NCI-H1048 (cell line): Measurements from ENCODE around the gene NCF2.

Source experiments
- DNase-seq: peaks from one replicate; lab custom pipeline; 2025; lab: John Stamatoyannopoulos, UW

NCF2 gene

GRCh38 chr1:183612407-183612806 lies 22.1 kb upstream of the NCF2 start:
- DNase-seq, result no peak

DNA sequence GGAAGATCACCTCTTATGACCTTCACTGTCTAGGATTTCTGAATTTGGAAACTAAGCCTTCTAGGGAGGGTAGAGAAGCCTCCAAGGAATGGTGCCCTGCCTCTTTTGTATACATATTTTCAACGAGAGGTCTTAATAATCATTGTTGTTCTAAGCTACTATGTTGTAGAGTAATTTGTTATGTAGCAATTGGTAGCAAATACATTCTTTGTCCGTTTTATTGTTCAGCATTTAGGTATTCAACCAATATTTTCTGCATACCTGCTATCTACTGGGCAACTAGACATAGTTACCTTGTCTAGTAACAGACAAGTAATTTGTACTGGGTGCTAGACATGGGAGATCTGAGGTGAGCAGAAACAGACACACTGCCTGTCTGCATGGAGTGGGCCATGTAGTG lies 20.8 kb upstream of the NCF2 start:
- no peak for DNase-seq

- no peak for DNase-seq
Measured at GRCh38 chr1:183609759-183610452, 19.6 kb upstream of the NCF2 start.

- DNase-seq, result no peak
Measured at GRCh38 chr1:183609313-183609712, 19.1 kb upstream of the NCF2 start.

DNA sequence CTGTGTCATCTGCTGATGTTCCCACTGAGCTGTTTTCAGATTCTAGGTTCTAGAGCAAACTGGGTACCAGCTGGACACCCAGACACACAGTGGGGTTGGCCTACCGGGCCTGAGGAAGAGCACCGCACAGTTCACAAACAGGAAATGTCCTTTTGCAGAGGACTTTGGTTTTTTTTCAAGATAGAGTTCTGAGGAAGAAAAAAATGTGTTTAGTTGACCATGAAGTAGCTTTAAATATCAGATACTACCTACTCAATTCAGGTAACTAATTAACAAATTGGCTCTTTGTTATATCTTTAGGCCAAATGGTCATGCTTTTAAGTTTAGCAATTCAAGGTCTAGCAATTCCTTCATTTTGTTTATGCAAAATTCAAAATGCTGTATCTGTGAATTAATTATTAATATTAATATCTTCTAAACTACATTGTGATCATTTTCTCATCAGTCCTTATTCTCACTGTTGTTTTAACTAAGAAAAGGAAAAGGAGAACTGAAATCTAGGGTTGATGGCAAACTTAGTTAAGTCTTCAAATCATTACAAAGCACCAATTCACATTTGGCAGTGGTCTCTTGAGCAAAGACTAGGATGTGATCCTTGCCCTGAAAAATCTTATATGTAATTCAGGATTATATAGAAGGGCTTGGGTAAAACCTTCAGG lies 17.2 kb upstream of the NCF2 start:
- no peak for DNase-seq

DNA sequence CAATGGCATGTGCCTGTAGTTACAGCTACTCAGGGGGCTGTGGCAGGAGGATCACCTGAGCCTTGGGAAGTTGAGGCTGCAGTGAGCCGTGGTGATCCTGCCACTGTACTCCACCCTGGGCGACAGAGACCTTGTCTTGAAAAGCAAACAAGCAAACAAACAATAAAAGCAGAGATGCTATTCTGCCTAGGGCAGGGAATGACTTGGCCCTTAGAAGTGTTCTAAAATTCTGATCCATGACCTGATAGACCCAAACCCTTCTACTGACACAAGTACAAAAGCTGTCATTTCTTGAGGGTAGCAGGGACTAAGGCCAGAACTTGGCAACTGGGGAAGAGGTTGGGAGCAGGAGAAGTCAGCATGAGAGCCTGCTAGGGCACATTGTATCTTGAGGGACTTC lies 15.6 kb upstream of the NCF2 start:
- DNase-seq, result no peak

- DNase-seq, result no peak
Measured at GRCh38 chr1:183604815-183605214, 14.6 kb upstream of the NCF2 start.

GRCh38 chr1:183604038-183604808 lies 14.0 kb upstream of the NCF2 start:
- no peak for DNase-seq

GRCh38 chr1:183602510-183602909 lies 12.3 kb upstream of the NCF2 start:
- no peak for DNase-seq

DNA sequence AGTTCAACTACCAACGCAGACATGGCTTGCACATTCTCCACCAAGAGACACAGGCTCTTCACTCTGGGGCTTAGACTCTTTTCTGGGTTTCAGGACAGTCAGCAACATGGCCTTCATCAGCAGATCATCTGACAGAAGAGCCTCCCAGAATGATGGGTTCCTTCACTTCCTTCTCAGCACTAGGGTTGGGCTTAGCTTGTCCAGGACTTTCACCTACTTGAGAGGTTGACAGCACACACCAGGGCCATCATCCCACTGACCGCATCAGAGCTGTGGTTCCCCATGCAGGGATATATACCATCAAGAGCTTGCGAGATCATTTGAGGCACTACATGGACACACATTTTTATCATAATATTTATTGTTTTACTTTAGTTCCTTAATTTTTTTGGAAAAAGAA lies 10.4 kb upstream of the NCF2 start:
- no peak for DNase-seq

DNA sequence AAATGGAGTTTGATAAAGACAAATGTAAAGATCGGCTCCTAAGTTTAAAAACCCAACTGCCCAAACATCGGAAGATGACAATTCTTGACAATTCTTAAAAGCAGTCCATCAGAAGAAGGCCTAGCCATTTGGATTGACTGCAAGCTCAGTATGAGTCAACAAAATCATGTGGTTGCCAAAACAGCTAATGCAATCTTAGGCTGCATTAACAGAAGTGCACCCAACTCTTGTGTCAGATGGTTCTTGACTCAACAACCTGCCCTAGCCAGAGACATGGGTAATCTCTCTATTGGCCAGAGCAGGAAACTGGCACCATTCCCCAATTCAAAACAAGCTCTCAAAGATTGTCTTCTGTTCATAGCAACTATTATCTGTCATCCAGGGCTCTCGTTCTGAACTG lies 9.9 kb upstream of the NCF2 start:
- DNase-seq, result no peak

DNA sequence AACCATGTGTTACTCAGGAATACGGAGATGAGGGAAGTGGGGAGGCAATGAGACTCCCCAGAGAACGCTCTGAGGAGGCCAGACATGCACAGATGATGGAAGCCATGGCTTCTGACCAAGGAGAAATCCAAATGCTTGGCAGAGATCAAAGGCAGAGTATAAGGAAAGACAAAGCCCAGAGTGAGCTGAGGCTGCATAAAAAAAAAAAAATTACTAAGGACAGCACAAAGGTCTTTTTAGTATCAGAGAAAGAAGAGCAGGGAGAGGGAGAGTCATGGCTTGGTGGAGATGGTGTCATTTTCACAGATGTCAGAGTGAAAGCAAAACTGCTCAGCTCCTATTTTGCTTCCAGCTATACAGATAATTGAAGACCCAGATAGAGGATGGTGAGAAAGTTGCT lies 8.1 kb upstream of the NCF2 start:
- DNase-seq, result no peak

- DNase-seq, result no peak
Measured at GRCh38 chr1:183597656-183598347, 7.5 kb upstream of the NCF2 start.

- no peak for DNase-seq
Measured at GRCh38 chr1:183596500-183596899, 6.2 kb upstream of the NCF2 start.

GRCh38 chr1:183595537-183595936 lies 5.3 kb upstream of the NCF2 start:
- no peak for DNase-seq

- DNase-seq, result no peak
Measured at GRCh38 chr1:183593356-183593755, 3.1 kb upstream of the NCF2 start.

- DNase-seq, result no peak
Measured at GRCh38 chr1:183592733-183593132, 2.5 kb upstream of the NCF2 start.

GRCh38 chr1:183589874-183590243 lies 400 bp downstream of the NCF2 start:
- no peak for DNase-seq

- DNase-seq, result no peak
Measured at GRCh38 chr1:183589384-183589783, 875 bp downstream of the NCF2 start.

DNA sequence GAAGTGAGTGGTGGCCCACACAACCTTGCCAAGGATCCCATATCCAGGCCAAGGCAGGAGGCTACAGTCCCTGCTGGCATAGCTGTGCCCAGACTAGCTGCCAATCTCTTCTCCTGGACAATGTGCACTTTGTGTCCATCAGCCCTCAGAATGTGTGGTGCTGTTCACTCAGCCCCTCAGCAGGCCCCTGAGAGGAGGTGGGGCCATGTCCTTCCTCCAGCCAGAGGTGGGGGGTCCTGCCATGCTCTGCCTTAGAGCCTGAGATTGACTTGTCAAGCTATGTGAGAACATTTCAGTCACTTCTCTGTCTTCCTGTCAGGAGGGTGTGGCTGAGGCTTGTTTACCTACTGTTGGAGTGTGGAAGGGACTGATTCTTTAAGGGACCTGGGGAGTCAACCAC lies 1.4 kb downstream of the NCF2 start:
- DNase-seq, result no peak

DNA sequence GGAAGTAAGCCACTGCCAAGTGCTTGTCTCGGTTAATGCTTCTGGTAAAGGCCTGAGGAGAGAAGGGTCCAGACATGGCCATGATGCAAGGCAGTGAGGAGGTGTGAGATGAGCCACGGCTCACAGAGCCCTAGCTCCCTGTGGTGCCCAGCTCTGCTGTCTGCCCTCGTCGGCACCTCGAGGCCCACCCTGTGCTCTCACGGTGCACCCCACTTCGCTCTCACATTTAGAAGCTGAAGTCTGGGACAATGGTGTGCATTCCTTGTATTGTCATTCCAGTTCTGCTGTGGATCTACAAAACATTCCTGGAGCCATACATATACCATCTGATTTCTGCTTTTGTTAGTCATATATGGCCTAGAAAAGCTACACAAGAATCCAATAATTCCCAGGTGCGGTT lies 3.3 kb downstream of the NCF2 start:
- no peak for DNase-seq

GRCh38 chr1:183586455-183586854 lies 3.8 kb downstream of the NCF2 start:
- DNase-seq, result no peak

- no peak for DNase-seq
Measured at GRCh38 chr1:183585038-183585437, 5.2 kb downstream of the NCF2 start.
